ENCODE measurements around the gene ALOX5. TPM values are rescaled to one million over a fixed set of nuclear protein-coding genes. Genes with fewer than 3 reads are reported as not detected.

ALOX5 gene
- total and polyA plus RNA-seq, 2 of the 4 experiments (the other 2 are of a cell fraction): not detected

DNA sequence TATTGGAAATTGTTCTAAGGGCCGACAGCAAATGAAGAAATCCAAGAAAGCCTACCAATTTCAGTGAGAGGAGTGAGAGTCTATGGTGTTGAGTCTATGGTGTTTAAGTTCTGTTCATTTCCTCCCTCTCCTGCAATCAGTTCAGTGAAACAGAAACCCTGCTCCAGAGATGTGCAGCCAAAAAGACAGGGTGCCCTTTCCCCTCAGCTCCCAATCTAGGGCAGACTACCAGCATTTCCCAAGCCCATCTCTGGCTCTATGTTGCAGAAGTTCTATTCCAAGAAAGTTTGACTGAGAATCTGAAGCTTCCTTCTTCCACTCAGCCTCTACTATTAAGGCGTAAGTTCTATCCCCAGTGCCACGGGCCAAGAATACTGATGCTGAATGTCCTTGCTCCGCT is 18.5 kb upstream of the ALOX5 start:
- no peaks in the 10 kb centered on the region for H3K27me3 ChIP-seq (ENCODE audit: control insufficient read depth, insufficient read depth, low read length)
- intact Hi-C loops (cut with micrococcal nuclease) (no loop called here), in situ Hi-C loops (cut with MboI; ENCODE audit: low sequenced_read_pairs) (no loop called here)

More for the DNA sequence above, 18.5 kb upstream of the ALOX5 start:
- ChIA-PET POLR2A (ENCODE audit: unreplicated experiment) (no interaction called here), CTCF (no interaction called here)
- H2BK20ac ChIP-seq (ENCODE audit: low read depth, low read length): no peak overlapping the region
- no peaks in the 10 kb centered on the region for H3K9me3 ChIP-seq (ENCODE audit: control insufficient read depth, insufficient read depth, low read length)
- no peak overlapping the region for H2BK120ac ChIP-seq (ENCODE audit: low read depth, low read length)
- H3K14ac ChIP-seq (replicated peaks; ENCODE audit: low read depth, low read length): no peak overlapping the region
- H4K91ac ChIP-seq (ENCODE audit: insufficient read depth, low read depth, low read length): no peak overlapping the region
- no peak overlapping the region for H3K27ac ChIP-seq (ENCODE audit: insufficient read depth, low read length)
- H2AK5ac ChIP-seq (ENCODE audit: low read depth, low read length): no peak overlapping the region
- no peak overlapping the region for H3K4me3 ChIP-seq (ENCODE audit: insufficient read depth, low read depth, low read length)
- H2AFZ ChIP-seq (replicated peaks; ENCODE audit: low read length, poor library complexity): no peak overlapping the region
- no CpG with 5 or more reads among the region's 4 CpGs for WGBS, 2 experiments (ENCODE audit: extremely low coverage in 2 of 2, insufficient read length in 1 of 2)
- H3K23ac ChIP-seq (ENCODE audit: low read depth, low read length): no peak overlapping the region
- H3K4ac ChIP-seq (ENCODE audit: low read depth, low read length): no peak overlapping the region
- no peaks in the 10 kb centered on the region for H3K9me1 ChIP-seq (ENCODE audit: insufficient read depth, low read length)
- no peaks in the 10 kb centered on the region for H4K20me1 ChIP-seq (ENCODE audit: insufficient read depth, low read length)
- no TSS peak for BruUV-seq (replicated peaks)
- dilution Hi-C loops (cut with HindIII; ENCODE audit: low sequenced_read_pairs, unreplicated experiment): no loop called here
- H3K56ac ChIP-seq (ENCODE audit: extremely low read depth, insufficient read depth, low read length): no peak overlapping the region
- H3K4me1 ChIP-seq (ENCODE audit: control insufficient read depth, insufficient read depth, low read length): no peaks in the 10 kb centered on the region
- ATAC-seq (ENCODE audit: low read depth) (no peak), DNase-seq (no peak)
- H3K9ac ChIP-seq (ENCODE audit: low read depth, low read length): no peak overlapping the region
- no peak overlapping the region for H4K5ac ChIP-seq (ENCODE audit: low read depth, low read length)
- H2BK15ac ChIP-seq (ENCODE audit: low read depth, low read length): no peak overlapping the region
- TF ChIP-seq FOS (IDR thresholded peaks at IDR 0.05; ENCODE audit: low read depth, low read length) (no peak), BHLHE40 (IDR thresholded peaks at IDR 0.05; ENCODE audit: low read depth, low read length) (no peak), SMC3 (IDR thresholded peaks at IDR 0.05; ENCODE audit: low read depth, low read length) (no peak), NFE2L2 (IDR thresholded peaks at IDR 0.05; ENCODE audit: low read depth, low read length) (no peak), CHD1 (IDR thresholded peaks at IDR 0.05; ENCODE audit: low read depth, low read length) (no peak), RAD21 (IDR thresholded peaks at IDR 0.05; ENCODE audit: low read length) (no peak), CEBPB (IDR thresholded peaks at IDR 0.05; ENCODE audit: low read depth, low read length) (no peak), CTCF (conservative IDR thresholded peaks at IDR 0.05; ENCODE audit: low read depth, low read length) (no peak)
- TF ChIP-seq, protein P1, sequence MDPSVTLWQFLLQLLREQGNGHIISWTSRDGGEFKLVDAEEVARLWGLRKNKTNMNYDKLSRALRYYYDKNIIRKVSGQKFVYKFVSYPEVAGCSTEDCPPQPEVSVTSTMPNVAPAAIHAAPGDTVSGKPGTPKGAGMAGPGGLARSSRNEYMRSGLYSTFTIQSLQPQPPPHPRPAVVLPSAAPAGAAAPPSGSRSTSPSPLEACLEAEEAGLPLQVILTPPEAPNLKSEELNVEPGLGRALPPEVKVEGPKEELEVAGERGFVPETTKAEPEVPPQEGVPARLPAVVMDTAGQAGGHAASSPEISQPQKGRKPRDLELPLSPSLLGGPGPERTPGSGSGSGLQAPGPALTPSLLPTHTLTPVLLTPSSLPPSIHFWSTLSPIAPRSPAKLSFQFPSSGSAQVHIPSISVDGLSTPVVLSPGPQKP (IDR thresholded peaks at IDR 0.05; ENCODE audit: borderline replicate concordance, low read depth, low read length): no peak
- H3K79me1 ChIP-seq (ENCODE audit: low read depth in 1 of 2, low read length in 2 of 2): no peaks in the 10 kb centered on the region
- H3K4me2 ChIP-seq (ENCODE audit: low read depth, low read length): no peak overlapping the region
- H2AK9ac ChIP-seq (replicated peaks; ENCODE audit: low read depth, low read length, poor library complexity): no peak overlapping the region
- H2BK5ac ChIP-seq (ENCODE audit: low read depth, low read length, poor library complexity, severe bottlenecking): no peak overlapping the region
- no peaks in the 10 kb centered on the region for H3K36me3 ChIP-seq (ENCODE audit: control insufficient read depth, insufficient read depth, low read length)
- H3K18ac ChIP-seq (ENCODE audit: low read depth, low read length): no peak overlapping the region
- H4K8ac ChIP-seq (ENCODE audit: low read depth in 2 of 2, low read length in 2 of 2): no peak overlapping the region

All from IMR-90 (cell line).